ENCODE measurements around the gene FAM149B1.
"Not testable (repeated sequence)": the region's sequence is repeated elsewhere in the genome, so short reads cannot be mapped to it uniquely, and the experiment has no call there.

FAM149B1 gene

GRCh38 chr10:73232887-73233286, 65.0 kb downstream of the FAM149B1 start:
- in situ Hi-C loops (cut with MboI; ENCODE audit: low sequenced_read_pairs), result no loop called here

GRCh38 chr10:73233883-73234282, 66.0 kb downstream of the FAM149B1 start:
- in situ Hi-C loops (cut with MboI; ENCODE audit: low sequenced_read_pairs), result no loop called here

- in situ Hi-C loops (cut with MboI; ENCODE audit: low sequenced_read_pairs), result no loop called here
These were observed 66.8 kb downstream of the FAM149B1 start for GRCh38 chr10:73234695-73235094.

GRCh38 chr10:73238990-73239566, 71.2 kb downstream of the FAM149B1 start:
- in situ Hi-C loops (cut with MboI; ENCODE audit: low sequenced_read_pairs), result no loop called here

GRCh38 chr10:73239908-73240307, 72.0 kb downstream of the FAM149B1 start:
- in situ Hi-C loops (cut with MboI; ENCODE audit: low sequenced_read_pairs), result no loop called here

GRCh38 chr10:73244866-73245477, 77.1 kb downstream of the FAM149B1 start:
- in situ Hi-C loops (cut with MboI; ENCODE audit: low sequenced_read_pairs), result no loop called here

- in situ Hi-C loops (cut with MboI; ENCODE audit: low sequenced_read_pairs), result no loop called here
These were observed 78.4 kb downstream of the FAM149B1 start for GRCh38 chr10:73246322-73246645.

GRCh38 chr10:73246646-73247508, 79.0 kb downstream of the FAM149B1 start, which contains the start of gene DNAJC9:
TSS of gene DNAJC9 (minus strand) at chr10:73247255. CDS start at chr10:73247189, 66 bp downstream.
- in situ Hi-C loops (cut with MboI; ENCODE audit: low sequenced_read_pairs), result no loop called here

- in situ Hi-C loops (cut with MboI; ENCODE audit: low sequenced_read_pairs), result no loop called here
These were observed 79.8 kb downstream of the FAM149B1 start for GRCh38 chr10:73247509-73248258.

- in situ Hi-C loops (cut with MboI; ENCODE audit: low sequenced_read_pairs), result no loop called here
These were observed 80.4 kb downstream of the FAM149B1 start for GRCh38 chr10:73248259-73248724.

- in situ Hi-C loops (cut with MboI; ENCODE audit: low sequenced_read_pairs), result no loop called here
These were observed 83.9 kb downstream of the FAM149B1 start for GRCh38 chr10:73251683-73252444.

GRCh38 chr10:73252445-73253224, 84.7 kb downstream of the FAM149B1 start, which contains the start of gene MRPS16:
TSS of gene MRPS16 (minus strand) at chr10:73252644. CDS start at chr10:73252482, 162 bp downstream.
- in situ Hi-C loops (cut with MboI; ENCODE audit: low sequenced_read_pairs), result no loop called here

- in situ Hi-C loops (cut with MboI; ENCODE audit: low sequenced_read_pairs), result no loop called here
These were observed 85.3 kb downstream of the FAM149B1 start for GRCh38 chr10:73253225-73253555.

GRCh38 chr10:73258612-73259011, 90.7 kb downstream of the FAM149B1 start:
- in situ Hi-C loops (cut with MboI; ENCODE audit: low sequenced_read_pairs), result not testable (repeated sequence)

- in situ Hi-C loops (cut with MboI; ENCODE audit: low sequenced_read_pairs), result no loop called here
These were observed 93.6 kb downstream of the FAM149B1 start for GRCh38 chr10:73261362-73261995.

- in situ Hi-C loops (cut with MboI; ENCODE audit: low sequenced_read_pairs), result no loop called here
These were observed 94.3 kb downstream of the FAM149B1 start for GRCh38 chr10:73262105-73262730.

GRCh38 chr10:73262880-73263555, 95.1 kb downstream of the FAM149B1 start:
- in situ Hi-C loops (cut with MboI; ENCODE audit: low sequenced_read_pairs), result no loop called here

- in situ Hi-C loops (cut with MboI; ENCODE audit: low sequenced_read_pairs), result no loop called here
These were observed 95.9 kb downstream of the FAM149B1 start for GRCh38 chr10:73263693-73264347.

Data from hTERT RPE-1 (cell line).